GM18867 (cell line): ENCODE results near the gene ZNF581.
A peak's percentile ranks its signal among the peaks of the same experiment; 100 is the strongest.

Experiments used
- ATAC-seq: cut with Tn5 transposase; IDR thresholded peaks from one replicate; pipeline ENCODE4 v1.9.1; 2021; ENCODE audit warnings: mild to moderate bottlenecking, moderate library complexity; ENCODE audit not compliant: unreplicated experiment

Gene ZNF581

GRCh38 chr19:55625004-55625326, 18.5 kb upstream of the ZNF581 start:
- ATAC-seq, result no peak

- ATAC-seq, result no peak
These were observed 17.1 kb upstream of the ZNF581 start for GRCh38 chr19:55626350-55626749.

DNA sequence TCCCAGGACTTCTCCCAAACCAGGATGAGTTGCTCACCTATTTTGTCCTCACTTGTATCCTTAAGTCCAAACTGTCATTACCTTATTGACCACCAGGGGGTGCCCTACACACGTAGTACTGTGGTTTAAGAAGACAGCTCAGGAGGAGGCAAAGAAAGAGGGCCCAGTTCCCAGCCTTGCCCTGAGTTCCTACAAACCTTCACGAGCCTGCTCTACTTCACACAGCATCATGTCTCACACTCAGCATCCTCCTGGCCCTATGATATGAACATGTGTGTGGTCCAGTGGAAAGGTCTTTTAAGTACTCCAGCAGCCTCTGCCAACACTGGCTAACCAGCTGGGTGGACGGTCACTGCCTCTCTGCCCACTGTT, 11.0 kb upstream of the ZNF581 start:
- ATAC-seq, result peak; percentile 38

DNA sequence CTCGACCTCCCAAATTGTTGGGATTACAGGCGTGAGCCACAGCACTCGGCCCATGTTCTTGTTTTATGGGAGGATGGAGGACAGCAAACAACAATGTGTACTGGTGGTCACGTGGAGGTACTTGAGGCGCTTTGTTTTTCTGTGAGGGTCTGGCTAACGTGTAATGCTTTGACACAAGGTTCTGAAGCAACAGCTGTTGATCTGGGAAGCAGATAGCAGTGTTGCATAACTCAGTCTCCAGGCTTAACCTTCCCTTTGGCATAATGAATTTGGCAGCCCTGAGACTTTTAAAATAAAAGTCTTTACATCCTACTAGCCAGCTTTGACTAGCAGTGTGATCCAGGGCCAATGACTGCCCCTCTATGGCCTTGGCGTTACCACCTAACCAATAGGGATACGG, 9.6 kb upstream of the ZNF581 start:
- ATAC-seq, result no peak

- no peak for ATAC-seq
These were observed 8.1 kb upstream of the ZNF581 start for GRCh38 chr19:55635334-55635717.

- no peak for ATAC-seq
These were observed 7.5 kb upstream of the ZNF581 start for GRCh38 chr19:55635856-55636440.

DNA sequence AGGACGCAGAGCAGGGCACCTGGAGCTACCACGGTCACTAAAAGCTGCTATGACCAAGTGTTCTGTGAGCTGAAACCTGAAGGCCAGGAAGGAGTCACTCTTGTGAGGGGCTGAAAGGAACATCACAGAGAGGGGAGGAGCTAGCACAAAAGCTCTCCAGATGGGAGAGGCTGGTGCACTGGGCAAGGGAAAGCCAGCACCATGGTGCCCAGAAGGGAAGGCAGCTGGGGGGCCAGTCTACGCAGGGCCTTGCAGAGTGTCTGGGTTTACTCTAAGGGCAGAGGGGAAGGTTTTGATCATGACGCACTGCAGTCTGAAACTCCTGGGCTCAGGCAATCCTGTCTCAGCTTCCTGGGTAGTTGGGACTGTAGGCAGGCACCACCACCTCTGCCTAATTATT, 6.7 kb upstream of the ZNF581 start:
- ATAC-seq, result no peak

- ATAC-seq, result no peak
These were observed 5.9 kb upstream of the ZNF581 start for GRCh38 chr19:55637534-55637933.

- no peak for ATAC-seq
These were observed 4.5 kb upstream of the ZNF581 start for GRCh38 chr19:55638864-55639359.

GRCh38 chr19:55640043-55640576, 3.3 kb upstream of the ZNF581 start:
- peak; percentile 25 for ATAC-seq

DNA sequence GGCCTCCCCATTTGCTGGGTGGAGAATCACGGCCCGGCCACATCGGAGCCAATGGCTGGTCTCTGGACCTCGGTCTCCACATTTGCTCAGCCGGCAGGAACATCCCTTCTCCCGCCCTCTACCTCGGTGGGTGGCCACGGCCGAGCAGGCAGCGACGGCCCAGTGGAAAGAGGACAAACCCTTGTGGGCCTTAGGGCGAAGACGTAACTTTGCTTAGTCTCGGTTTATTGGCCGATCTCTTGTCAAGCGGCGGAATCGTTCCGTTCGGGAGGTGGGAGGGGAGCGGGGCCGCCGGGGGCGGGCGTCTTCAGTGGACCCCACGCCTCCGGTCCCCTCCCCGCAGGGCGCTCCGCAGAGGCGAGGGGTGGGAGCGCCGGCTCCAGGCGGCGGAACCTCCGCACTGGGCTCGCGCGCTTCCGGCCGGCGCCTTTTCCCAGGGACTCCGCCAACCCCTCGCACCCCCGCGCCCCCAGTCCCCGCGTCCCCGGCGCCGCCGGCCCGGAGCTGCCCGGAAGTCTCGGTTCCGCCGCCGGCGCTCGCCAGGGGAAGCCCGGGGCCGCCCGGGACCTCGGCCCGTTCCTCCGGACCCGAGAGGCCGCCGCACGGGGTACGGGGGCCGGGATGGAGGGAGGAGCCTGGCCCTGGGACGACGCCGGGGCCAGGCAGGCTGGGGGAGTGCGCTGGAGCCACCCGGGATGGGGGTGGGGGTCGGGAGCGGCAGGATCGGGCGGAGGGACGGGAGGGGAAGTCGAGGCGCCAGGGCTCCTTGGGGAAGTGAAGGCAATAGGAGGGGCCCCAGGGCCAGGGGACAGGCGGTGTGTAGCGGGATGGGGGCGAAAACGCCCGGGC, 2.6 kb upstream of the ZNF581 start, which contains the start of gene ZNF580:
Gene ZNF580 (plus strand): TSS at position 426 of the 849 bp plus-strand sequence. CDS start 1,507 bp downstream, outside the sequence.
- ATAC-seq, result peak; percentile 28

DNA sequence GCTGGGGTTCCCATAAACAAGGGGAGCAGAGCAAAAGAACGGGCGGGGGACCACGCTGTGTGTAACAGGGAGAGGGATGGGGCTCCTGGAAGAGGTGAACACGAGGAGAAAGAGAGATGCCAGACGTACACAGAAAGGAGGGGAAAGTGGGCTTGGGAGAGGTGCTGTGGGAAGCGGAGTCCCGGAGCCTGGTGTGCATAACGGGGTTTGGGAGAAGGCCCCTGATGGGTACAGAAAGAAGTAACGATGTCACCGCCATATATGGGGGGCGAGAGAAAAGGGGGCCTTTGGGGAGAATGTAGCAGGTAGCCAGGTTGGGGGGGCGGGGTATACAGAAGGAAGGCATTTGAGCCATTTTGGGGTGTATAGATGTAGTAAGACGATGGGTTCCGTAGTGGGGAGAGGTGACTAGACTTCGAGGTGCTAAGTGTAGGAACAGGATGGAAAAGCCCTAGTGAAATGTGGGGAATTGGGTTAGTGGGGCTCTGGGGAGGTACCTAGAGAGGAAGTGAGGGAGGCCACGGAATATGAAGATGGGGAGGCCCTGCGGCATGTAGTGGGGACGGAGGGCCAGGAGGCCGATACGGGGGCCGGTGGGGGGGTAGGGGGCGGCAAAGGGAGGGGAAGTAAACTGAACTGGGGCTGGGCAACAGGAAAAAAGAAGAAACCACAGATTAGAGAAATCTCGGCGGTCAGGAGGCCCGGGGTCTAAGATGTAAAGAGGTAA, 1.9 kb upstream of the ZNF581 start:
- no peak for ATAC-seq

DNA sequence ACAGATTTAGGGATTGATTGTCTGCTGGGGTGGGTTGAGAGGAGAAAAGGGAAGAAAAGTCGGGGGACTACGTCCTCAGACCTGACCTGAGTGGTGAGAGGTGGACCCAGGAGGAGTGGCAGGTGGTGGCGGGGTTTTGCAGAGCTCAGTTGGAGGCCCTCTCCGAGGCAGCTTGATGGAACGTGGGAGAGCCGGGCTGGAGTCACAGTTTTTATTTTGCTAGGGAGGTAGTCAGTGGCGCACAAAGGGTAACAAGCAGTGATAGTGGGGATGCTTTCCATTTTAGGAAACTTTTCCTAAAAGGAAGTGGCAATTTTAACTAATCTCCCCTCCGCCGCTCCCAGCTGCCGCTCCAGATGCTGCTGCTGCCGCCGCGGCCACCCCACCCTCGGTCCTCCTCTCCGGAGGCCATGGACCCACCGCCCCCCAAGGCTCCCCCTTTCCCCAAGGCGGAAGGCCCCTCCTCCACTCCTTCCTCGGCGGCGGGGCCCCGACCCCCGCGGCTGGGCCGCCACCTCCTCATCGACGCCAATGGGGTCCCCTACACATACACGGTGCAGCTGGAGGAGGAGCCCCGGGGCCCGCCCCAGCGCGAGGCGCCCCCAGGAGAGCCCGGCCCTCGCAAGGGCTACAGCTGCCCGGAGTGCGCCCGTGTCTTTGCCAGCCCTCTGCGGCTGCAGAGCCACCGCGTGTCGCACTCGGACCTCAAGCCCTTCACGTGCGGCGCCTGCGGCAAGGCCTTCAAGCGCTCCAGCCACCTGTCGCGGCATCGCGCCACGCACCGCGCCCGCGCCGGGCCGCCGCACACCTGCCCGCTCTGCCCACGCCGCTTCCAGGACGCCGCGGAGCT, 1.1 kb upstream of the ZNF581 start:
- ATAC-seq, result peak; percentile 5

DNA sequence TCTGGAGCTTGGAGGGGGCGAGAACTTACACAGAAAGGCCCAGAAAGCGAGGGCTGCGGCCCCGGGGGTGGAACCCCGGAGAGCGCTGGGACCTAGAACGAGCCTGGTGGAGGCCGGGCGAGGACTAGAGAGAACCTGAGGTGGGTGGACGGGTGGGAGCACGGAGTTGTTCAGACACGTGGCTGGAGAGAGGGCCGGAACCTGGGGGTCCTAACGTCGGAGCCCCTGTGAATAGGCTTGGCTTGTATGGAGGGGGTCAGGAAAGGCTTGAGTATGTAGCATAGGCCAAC, 383 bp downstream of the ZNF581 start:
- ATAC-seq, result no peak

GRCh38 chr19:55644191-55644833, 863 bp downstream of the ZNF581 start:
- ATAC-seq, result no peak

DNA sequence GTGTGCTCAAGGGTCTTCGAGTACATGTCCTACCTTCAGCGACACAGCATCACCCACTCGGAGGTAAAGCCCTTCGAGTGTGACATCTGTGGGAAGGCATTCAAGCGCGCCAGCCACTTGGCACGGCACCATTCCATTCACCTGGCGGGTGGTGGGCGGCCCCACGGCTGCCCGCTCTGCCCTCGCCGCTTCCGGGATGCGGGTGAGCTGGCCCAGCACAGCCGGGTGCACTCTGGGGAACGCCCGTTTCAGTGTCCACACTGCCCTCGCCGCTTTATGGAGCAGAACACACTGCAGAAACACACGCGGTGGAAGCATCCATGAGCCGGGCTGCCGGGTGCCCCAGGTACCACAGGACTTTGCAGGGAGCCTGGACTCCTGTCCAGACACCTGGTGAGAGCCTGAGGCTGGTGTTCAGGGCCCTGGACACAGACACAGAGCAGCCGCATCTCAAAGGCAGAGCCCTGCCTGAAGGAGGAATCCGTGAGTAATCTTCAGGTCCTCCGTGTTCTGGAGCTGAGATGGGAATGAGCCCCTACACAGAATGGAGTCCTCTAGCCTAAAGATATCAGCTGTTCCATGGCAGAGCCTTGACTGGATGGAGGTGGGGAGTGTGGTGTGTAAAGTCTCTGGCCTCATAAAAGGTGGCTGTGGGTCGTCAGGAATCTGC, 1.5 kb downstream of the ZNF581 start:
- ATAC-seq, result no peak

DNA sequence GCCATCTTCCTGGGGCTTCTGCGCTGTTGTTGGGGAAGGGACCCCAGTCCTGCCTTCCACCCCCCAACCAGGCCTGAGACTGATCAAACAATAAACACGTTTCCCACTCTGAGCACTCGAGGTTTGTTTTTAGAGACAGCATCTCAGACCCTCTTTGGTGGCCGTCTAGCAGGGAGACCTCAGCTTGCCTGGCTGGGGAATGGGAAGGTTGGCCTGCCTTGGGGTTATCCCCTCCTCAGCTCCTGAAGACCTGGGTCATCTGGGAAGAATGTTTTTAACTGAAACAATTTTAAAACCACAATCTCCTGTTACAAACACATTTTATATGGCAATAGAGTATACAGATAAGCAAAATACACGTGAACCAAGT, 2.0 kb downstream of the ZNF581 start:
- ATAC-seq, result no peak

DNA sequence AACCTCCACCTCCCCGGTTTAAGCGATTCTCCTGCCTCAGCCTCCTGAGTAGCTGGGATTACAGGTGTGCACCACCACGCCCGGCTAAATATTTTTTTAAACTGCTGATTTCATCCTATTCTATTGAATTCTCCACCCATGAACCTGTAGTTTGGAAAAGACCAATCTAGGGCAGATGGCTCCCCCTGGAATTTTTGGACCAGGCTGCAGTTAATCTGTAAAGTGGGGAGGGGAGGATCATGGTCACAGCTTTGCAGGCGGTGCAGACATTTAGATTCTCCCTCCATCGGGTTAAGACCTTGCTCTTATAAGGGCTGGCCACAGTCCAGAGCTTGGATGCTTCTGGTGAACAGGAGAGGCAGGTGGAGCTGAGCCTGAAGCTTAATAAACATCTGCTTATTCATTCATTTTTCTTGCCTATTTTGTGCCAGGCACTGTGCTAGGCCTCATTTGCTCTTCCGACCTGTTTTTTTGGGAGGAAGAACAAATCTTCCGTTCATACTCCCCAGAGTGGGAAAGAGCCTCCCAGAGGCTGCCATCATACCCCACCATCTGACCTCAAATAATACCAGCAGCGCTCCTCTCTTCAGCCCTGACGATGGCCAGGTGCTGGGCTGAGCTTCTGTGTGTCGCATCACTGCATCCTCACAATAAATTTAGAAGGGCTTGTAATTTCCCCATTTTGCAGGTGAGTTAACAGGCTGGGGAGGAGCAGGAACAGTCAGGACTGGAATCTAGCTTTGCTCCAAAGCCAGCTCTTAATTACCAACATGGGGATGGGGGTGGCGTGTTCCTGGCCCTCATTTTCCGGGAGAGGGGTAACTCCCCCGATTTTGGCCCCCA, 3.7 kb downstream of the ZNF581 start:
- ATAC-seq, result no peak
